Urothelium cell line (cell line): ENCODE results near the gene CENPP.

ENCODE experiments used
- DNase-seq: peaks from one replicate; pipeline ENCODE4 v3.0.0; 2011; ENCODE audit warnings: low spot score, mixed read lengths
- FAIRE-seq: peaks from 2 replicates; lab custom pipeline; 2011; peaks lifted over from hg19 to GRCh38; lab: Jason Lieb, UNC

Gene CENPP

DNA sequence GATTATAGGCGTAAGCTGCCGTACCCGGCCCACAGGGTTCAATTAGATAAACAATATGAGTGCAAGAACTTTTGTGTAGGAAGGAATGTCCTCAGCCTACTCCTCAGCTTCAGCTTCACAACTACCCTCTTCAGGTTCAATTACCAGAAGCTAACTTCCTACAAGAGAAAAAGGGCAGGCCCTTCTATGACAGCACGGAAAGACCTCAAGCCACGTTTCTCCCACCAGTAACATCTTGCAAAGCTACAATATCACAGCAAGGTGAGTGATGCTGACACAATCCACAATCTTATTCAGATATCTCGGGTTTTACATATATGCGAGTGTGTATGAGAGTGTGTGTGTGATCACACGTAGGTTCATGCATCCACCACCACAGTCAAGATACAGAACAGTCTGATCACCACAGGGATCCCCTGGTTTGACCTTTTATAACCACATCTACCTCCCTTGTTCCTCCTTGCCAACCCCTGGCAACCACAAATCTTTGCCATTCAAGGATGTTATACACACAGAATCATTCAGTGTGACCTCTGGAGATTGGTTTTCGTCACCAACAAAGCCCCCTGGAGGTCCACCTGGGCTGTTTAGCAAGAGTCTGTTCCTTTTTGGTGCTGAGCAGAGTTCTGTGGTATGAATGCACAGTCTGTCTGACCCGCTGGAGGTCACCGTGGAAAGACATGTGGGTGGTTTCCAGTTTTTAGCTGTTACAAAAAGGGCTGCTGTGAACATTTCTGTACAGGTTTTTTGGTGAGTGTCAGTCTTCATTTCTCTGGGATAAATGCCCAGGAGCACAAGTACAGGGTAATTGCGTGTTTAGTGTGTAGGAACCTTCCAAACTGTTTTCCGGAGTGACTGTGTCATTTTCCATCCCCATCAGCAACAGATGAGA is 305.9 kb downstream of the CENPP start:
- no peak for DNase-seq
- no peak for FAIRE-seq

DNA sequence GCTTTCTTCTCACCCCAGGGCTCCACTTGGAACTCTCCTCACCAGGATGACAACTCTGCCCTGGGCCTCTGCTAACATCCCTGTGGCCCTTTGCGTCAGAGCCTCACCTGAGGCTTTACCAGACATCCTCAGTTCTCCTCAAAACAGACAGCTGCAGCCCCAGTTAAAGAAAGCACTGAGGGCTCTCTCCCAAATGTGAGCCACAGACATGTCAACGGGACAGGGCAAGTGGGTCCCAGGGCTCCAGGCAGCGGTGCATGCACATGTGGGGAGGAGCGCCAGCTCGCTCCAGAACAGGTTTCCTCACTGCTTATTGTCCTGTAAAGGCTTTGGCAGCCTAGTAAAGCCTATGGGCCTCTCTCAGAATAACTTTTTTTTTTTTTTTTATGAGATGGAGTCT is 306.9 kb downstream of the CENPP start:
- DNase-seq, result no peak

DNA sequence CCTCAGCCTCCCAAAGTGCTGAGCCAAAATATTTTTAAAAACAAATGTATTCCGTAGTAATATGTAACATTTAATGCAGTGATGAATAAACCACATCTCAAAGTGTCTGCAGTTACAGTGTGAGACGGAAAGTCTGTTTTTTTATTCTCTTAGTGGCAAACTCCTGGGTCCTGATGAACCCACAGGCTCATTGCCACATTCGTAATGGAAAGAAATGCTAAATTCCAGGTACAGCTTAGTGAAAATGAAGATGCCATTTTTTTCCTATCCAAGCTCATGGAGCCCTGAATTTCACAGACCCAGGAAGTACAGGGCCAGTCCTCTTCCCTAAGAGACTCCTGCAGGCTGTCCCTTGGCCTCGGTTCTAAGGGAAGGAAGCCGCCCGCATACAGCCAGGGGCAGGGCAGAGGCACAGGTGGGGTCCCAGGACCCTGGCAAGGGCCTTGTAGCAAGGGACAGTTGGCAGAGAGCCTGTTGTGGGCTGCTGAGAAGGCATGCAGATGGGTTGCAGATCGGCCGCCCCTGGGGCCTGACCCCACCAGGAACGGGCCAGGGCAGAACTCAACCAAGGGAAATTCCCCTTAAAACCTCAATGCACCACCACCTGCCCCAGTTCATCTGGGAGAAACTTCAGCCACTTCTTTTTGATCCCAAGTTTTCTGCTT is 308.0 kb downstream of the CENPP start:
- DNase-seq (no peak), FAIRE-seq (no peak)

More for the DNA sequence above, 306.9 kb downstream of the CENPP start:
- FAIRE-seq, result no peak

DNA sequence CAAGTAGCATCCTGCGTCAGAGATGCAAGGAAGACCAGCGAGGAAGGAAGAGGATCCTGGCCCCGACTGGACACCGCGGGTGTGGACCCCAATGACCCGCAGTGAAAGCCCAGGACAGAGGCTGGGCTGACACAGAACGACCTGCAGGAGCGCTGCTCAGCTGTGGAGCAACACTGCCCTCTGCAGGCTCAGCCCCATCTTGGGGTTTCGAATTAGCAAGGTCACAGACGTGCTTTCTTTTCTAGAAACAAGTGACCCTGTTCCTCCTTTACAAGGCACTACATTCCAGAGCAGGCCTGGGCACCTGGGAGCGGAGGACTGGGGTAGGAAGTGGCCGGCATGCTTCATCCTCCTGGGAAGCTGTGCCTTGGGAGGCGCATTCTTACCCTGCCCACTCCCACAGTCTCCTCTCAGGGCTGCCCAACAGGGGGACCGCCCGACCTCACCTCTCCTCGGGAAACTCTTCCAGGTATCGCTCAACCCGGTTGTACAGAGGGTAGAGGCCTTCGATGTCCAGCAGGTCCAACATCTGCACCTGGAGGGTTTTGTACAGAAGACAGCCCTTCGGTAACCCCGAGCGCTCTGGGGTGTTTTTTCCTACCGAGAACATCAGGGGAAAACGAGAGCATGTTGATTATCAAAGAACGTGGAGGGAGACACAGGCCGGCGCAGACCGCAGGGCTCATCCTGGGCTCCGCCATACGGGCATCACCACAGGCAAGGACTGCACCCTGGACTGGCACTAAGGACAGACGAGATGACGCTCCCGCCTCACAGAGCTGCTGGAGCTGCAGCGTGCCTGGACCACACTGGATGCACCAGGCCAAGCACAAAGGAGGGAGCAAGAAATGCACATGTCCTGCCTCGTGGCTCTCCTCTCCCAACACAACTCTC is 309.2 kb downstream of the CENPP start:
- peak; percentile 79 for DNase-seq

DNA sequence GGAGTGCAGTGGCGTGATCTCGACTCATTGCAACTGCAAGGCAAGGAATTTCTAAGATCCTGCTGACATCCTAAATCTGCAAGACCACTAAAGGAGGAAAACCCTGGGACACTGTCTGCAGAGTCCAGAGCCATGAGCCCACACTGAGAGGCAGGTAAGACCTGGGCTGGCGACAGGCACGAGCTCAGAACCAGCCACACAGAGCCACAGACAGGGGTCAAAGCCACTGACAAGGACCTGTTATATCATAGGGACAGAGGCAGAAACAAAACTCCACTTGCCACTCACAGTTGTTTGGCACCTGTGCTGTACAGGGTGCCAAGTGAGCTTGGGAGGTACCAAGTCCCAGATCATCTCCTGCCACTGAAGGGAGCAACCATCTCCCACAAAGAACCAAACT is 310.0 kb downstream of the CENPP start:
- DNase-seq, result no peak

More for the DNA sequence above, 309.2 kb downstream of the CENPP start:
- FAIRE-seq, result no peak

DNA sequence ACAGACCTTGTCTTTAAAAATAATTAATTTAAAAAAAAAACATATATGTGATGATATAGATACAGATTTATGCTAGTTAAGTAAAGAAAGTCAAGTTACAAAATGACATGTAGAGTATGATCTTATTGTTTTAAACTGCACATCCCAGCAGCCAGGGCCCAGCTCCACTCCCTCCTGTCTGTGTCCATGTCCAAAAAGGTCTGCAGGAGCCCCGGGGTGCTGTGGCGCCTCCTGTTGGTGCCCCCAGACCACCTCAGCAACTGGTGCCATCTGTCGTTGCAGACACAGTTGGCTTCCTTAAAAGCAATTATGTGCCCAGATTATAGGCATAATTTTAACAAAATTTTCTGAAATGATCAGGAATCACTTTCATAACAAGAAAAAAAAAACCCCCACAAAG is 310.9 kb downstream of the CENPP start:
- DNase-seq (no peak), FAIRE-seq (no peak)

More for the DNA sequence above, 310.0 kb downstream of the CENPP start:
- no peak for FAIRE-seq

DNA sequence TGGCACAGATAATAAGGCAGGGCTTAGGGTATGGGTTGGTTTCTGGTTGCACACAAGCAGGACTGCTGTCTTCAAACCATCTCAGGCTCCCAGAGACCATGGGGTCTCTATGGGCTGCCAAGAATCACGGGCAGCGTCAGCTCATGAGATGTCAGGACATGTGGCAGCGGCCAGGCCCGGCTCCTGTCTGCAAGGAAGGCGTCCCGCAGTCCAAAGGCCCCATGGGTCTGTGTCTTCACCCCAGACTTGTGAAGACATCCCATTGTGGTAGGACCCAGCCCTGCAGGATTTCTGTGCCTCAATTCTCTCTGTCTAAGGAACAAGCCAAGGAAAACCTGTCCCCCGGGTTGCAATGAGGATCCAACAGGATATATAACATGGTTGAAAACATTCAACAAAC is 311.6 kb downstream of the CENPP start:
- no peak for DNase-seq
- FAIRE-seq, result no peak

DNA sequence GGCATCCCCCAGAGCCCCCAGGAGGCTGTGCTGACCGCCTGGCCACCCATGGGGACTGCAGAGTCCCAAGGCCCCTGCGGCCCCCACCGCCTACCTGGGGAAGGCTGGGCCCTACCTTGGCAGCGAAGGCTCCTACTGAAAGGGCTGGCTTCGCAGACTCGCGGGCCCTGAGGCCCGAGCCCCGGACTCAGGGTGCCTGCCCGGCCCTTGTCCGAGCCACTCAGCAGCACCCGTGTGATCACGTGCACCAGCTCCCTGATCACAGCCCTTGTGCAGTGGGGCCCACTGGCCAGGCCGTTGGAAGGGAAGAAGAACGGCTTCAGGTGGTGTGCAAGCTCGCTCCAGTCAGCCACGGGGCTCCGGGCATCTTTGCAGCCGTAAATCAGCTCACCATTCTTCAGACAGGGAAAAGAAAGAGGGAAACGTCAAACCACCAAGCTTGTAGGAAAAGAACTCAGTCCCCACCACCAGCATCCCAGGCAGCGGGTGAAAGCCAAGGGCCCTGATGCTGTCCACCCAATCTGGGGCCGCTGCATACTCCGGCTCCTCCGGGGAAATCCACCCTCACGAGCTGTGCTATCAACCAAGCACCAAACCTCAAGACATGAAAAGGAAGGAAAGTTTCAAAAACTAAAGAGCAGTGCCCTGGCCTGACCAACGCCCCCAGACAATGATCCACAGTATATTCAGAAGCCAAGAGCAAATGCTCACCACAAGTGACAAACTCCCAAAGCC is 312.3 kb downstream of the CENPP start:
- FAIRE-seq (no peak), DNase-seq (no peak)

DNA sequence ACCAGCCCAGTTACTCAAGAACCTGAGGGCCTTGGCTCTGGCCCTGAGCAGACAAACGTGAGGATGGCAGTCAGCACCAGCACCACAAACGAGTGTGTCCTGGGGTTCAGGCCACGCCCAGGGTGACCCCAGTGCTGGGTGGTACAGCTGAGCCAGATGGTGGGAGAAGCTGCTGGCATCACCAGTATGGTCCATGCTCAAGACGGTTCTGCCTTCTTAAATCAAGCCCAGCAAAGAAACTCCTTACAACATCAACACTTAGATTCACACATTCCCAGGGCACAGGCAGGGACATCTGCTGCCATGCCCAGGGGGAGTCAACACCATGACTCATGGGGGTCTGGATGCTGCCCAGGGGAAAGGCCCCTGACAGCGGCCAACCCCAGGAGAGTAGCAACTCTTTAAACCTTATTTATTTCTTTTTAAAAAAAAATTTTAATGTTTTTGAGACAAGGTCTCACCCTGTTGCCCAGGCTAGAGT is 312.9 kb downstream of the CENPP start:
- no peak for DNase-seq
- FAIRE-seq, result no peak

DNA sequence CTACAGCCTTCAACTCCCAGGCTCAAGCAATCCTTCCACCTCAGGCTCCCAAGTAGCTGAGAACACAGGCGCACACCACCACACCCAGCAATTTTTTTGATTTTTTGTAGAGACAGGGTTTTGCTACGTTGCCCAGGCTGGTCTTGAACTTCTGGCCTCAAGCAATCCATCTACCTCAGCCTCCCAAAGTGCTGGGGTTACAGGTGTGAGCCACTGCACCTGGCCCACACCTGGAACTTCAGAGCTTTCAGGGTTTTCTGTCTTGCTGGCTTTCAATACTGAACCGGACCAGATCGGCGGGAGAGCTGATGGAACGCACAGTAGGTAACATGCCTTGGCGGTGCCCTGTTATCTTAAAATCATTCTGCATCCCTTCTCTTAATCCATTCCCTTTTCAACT is 313.4 kb downstream of the CENPP start:
- DNase-seq (no peak), FAIRE-seq (no peak)

DNA sequence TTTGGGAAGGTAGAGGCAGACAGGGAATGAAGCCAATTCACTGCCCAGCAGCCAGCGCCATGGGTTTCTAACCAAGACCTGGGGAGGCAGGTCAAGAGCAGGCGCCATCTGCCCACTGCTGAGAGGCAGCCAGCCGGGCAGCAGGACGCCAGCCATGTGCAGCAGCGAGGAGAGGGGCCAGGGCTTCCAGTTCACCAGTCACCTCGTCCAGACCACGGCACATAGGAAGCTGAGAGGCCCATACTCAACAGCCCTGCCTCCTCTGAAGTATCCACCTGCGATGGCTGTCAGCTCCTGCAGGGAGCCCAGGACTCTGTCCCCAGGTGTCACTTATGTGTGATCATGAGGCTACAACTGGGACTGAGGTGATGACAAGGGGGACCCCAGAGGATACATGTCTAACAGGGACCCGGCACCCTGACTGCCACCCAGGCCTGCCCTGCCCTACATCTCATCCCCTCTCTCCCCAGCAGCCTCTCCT is 314.1 kb downstream of the CENPP start:
- DNase-seq (no peak), FAIRE-seq (no peak)

DNA sequence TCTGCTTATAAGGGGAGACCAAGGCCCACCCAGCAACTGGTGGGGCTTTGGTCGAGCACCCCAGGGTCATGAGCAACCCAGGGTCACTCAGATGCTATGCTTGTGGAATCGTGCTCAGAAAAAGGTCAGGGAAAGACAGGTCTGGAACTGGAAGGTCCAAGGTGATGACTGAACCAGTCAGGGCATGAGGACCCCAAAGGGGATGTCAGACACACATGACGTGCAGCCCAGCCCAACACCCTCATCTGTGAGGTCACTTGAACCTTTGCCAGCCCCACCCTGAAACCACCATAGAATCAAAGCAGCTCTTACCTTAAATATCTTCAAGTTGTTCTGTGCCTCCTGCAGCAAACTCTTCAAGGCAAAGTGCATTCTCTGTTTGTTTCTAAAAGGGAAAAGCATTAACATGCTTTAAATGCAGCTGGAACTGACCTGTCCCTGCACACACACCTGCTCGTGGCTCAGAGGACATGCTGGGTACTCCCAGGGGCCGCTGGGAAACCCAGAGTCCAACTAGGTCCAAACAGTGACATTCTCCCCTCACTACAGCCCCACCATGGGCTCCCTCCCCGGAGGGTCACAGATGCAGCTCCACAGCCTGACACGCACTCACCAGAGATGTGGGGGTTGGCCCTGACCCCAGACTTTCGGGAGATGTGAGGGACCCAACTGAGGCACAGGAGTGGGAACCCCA is 314.8 kb downstream of the CENPP start:
- FAIRE-seq (no peak), DNase-seq (no peak)

DNA sequence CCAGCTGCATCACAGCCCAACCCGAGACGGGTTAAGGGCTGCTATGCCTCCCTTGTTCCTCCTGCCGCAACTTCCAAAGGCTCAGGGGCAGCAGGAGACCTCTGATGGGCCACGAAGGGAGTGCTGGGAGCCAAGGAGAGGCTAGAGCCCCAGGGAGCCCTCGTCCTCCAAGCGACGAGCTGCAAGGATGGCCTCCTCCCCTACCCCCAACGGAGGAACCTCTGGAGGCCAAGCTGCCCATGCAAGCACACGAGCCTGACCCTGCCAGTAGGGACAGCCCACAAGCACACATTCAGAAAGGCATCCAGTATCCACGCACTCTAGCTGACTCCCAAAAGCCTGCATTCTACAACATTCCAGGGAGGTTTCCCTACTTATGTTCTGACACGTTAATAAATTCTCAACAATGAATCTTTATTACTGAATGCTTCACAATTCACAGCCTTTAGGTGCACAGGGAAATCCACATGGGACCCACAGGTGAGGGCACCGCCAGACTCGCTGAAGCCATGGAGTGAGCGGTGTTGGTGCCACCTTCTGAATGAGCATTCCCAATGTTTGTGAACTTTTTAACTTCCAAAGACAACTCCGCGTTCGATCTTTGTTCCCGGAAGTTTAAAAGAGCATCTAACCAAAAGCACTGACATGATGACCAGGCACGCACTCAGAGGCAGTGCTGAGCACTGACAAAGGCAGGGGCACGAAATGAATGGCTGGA is 315.5 kb downstream of the CENPP start:
- FAIRE-seq (no peak), DNase-seq (no peak)

DNA sequence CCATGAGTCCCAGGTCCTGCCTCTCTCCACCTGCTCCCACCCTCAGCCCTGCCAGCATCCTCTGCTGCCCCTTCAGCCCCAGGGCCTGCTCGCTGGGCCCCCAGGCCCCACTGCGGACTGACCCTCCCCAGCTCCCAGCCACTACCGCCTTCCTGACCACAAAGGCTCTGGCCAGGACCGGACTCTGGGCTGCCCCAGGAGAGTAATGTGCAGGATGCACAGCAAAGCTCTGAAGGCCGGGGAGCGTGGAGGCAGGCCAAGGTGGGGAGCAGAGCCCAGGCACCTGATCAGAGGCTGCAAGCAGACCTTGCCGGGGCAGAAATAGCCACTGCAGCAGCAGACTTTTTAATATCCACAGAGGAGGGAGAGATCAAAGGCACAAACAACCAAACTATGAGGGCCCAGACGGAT is 316.3 kb downstream of the CENPP start:
- DNase-seq (no peak), FAIRE-seq (no peak)

DNA sequence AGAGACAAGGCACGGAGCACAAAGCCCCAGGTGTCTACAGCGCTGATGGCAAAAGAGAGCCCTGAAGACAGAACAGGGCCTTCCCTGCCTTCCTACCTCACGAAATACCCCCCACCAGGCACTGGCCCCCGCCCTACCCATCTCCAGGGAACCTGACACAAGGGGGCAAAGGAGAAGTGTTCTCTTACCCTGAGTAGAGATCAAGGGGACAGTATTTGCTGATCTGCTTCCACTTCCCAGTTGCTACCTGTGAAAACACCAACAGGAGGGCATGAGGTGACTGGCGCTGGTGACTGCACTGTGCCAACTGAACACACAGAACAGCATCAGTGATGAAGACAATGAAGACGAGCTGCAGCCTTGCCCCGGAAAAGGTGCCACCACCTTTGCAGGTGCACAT is 316.8 kb downstream of the CENPP start:
- FAIRE-seq (no peak), DNase-seq (no peak)

DNA sequence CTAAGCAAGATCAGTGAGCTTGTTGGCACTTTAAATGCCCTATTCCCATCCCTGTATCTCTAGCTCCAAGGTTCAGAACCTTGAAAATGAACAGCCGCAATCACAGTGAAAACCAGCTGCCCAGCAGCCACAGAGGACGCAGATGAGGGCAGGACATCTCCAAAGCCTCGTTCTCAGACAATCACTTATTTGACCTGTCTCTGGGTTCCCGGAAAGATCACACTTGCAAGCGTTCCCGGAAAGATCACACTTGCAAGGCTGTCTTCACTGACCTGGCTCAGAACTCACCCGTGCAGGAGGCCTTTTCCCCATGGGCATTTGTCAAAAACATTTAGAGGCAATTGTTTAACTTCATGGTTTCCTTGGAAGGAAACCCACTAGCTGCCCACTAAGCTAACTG is 318.5 kb downstream of the CENPP start:
- no peak for FAIRE-seq
- no peak for DNase-seq

DNA sequence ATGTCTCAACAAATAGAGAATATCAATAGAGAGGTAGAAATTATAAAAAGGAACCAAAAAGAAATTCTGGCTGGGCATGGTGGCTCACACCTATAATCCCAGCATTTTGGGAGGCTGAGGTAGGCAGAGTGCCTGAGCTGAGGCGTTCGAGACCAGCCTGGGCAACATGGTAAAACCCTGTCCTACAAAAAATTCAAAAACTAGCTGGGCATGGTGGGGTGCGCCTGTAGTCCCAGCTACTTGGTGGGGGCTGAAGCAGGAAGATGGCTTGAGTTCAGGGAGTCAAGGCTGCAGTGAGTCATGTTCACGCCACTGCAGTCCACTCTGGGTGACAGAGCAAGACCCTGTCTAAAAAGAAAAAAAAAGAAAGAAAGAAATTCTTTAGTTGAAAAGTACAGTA is 319.3 kb downstream of the CENPP start:
- FAIRE-seq (no peak), DNase-seq (no peak)

DNA sequence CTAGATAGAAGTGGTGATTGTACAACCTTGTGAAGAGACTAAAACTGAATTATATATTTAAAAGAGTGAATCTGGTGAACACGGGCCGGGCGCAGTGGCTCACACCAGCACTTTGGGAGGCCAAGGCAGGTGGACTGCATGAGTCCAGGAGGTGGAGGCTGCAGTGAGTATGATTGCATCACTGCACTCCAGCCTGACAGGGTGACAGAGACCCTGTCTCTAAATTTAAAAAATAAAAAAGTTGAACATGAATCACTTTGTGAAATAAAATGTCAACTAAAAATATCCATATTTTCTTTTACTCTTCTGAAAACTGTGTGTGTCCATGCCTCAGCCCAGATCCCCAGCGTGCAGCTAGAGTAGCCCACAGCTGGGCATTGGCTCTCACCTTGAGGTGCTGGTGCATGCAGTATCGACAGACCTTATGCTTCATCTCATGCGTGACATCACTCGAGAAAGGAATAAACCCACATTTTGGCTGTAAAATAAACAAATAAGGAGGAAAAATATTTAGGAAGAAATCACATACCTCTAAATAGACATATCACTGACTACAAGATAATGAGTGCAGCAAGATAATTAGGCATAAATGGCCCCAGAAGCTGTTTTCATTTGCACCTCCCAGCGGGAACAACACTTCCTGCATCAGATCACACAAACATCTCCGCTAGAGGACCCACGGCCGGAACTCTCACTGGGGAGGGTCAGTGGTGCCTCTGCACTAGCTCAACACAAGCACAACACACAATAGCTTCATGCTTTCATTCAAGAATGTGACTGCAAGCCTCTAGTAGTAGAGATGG is 322.1 kb downstream of the CENPP start:
- FAIRE-seq (no peak), DNase-seq (no peak)
